ENCODE data around the gene SHPK.

SHPK gene

DNA sequence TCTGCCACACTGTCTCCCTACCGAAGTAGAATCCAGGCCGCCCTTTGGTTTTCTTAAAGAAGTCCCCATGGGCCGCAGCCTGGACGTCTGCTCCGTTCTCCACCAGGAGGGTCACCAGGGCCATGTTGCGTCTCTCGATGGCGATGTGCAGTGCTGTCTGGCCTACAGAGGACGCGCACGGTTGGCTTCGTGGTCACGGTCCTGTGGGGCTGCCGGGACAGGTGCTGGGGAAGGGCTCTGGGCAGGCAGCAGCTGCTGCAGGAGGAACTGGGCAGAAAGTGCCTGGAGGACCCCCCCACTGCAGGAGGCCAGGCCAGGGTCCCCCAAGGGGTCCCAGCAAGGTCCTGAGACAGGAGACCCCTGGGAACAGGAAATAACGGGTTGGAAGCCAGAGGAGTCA, 45.8 kb downstream of the SHPK start:
- Histone ChIP-seq H3K27me3 (ENCODE audit: insufficient read depth, poor library complexity, severe bottlenecking) (no peaks in the 10 kb centered on the region), H3K27ac (replicated peaks) (no peak overlapping the region), H3K4me3 (replicated peaks; ENCODE audit: insufficient read depth, low read length) (no peak overlapping the region)
- TF ChIP-seq SPI1 (IDR thresholded peaks at IDR 0.05; ENCODE audit: borderline replicate concordance, low read depth) (no peak), GABPA (IDR thresholded peaks at IDR 0.05; ENCODE audit: low read depth) (no peak), POLR2AphosphoS5 (IDR thresholded peaks at IDR 0.05; ENCODE audit: low read depth) (no peak), REST (IDR thresholded peaks at IDR 0.05; ENCODE audit: insufficient replicate concordance, low read depth) (no peak)
- TF ChIP-seq, protein P1, sequence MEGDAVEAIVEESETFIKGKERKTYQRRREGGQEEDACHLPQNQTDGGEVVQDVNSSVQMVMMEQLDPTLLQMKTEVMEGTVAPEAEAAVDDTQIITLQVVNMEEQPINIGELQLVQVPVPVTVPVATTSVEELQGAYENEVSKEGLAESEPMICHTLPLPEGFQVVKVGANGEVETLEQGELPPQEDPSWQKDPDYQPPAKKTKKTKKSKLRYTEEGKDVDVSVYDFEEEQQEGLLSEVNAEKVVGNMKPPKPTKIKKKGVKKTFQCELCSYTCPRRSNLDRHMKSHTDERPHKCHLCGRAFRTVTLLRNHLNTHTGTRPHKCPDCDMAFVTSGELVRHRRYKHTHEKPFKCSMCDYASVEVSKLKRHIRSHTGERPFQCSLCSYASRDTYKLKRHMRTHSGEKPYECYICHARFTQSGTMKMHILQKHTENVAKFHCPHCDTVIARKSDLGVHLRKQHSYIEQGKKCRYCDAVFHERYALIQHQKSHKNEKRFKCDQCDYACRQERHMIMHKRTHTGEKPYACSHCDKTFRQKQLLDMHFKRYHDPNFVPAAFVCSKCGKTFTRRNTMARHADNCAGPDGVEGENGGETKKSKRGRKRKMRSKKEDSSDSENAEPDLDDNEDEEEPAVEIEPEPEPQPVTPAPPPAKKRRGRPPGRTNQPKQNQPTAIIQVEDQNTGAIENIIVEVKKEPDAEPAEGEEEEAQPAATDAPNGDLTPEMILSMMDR (IDR thresholded peaks at IDR 0.05; ENCODE audit: insufficient read depth, low read length), result no peak
- no peak for DNase-seq (ENCODE audit: low read depth in 1 of 2, low spot score in 1 of 2)

DNA sequence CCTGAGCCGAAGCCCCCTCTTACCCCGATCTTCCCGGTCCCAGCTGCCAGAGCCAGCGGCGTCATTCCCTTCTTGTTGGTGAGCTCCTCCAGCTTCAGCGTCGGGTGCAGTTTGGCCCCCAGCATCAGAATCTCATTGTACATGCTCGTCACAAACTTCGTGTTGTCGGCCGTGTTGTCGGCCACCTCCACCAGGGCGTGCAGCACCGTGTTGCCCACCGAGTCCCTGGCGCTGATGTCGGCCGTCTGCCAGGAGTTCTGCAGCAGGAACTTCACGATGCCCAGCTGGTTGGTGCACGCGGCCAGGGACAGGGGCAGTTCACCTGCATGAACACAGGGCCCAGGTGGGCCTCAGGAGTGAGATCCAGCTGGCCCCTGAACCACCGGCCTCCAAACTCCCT, 46.3 kb downstream of the SHPK start:
- Histone ChIP-seq H3K27ac (replicated peaks) (no peak overlapping the region), H3K27me3 (ENCODE audit: insufficient read depth, poor library complexity, severe bottlenecking) (no peaks in the 10 kb centered on the region), H3K4me3 (replicated peaks; ENCODE audit: insufficient read depth, low read length) (no peak overlapping the region)
- no peak for DNase-seq (ENCODE audit: low read depth in 1 of 2, low spot score in 1 of 2)
- TF ChIP-seq, protein P1 (IDR thresholded peaks at IDR 0.05; ENCODE audit: insufficient read depth, low read length), result no peak
- TF ChIP-seq REST (IDR thresholded peaks at IDR 0.05; ENCODE audit: insufficient replicate concordance, low read depth), result no peak
- TF ChIP-seq GABPA (IDR thresholded peaks at IDR 0.05; ENCODE audit: low read depth), result no peak
- TF ChIP-seq POLR2AphosphoS5 (IDR thresholded peaks at IDR 0.05; ENCODE audit: low read depth), result no peak
- no peak for TF ChIP-seq SPI1 (IDR thresholded peaks at IDR 0.05; ENCODE audit: borderline replicate concordance, low read depth)

- no peak for DNase-seq (ENCODE audit: low read depth in 1 of 2, low spot score in 1 of 2)
- no peaks in the 10 kb centered on the region for H3K27me3 ChIP-seq (ENCODE audit: insufficient read depth, poor library complexity, severe bottlenecking)
- no peak overlapping the region for H3K4me3 ChIP-seq (replicated peaks; ENCODE audit: insufficient read depth, low read length)
- no peak for TF ChIP-seq SPI1 (IDR thresholded peaks at IDR 0.05; ENCODE audit: borderline replicate concordance, low read depth)
- no peak for TF ChIP-seq GABPA (IDR thresholded peaks at IDR 0.05; ENCODE audit: low read depth)
- TF ChIP-seq REST (IDR thresholded peaks at IDR 0.05; ENCODE audit: insufficient replicate concordance, low read depth), result no peak
- TF ChIP-seq POLR2AphosphoS5 (IDR thresholded peaks at IDR 0.05; ENCODE audit: low read depth), result no peak
- TF ChIP-seq, protein P1 (IDR thresholded peaks at IDR 0.05; ENCODE audit: insufficient read depth, low read length), result no peak
- no peak overlapping the region for H3K27ac ChIP-seq (replicated peaks)
Measured at GRCh38 chr17:3585826-3586225, 50.2 kb downstream of the SHPK start.
